PC-9 (cell line): ENCODE results near the gene MCUB. TPM values are rescaled to one million over a fixed set of nuclear protein-coding genes. Genes with fewer than 3 reads are reported as not detected.

Source experiments
- BruUV-seq: library from RNA; stranded (reverse); fragments of 400-500 nt; replicated peaks from 2 replicates; lab custom pipeline; 2021; lab: Mats Ljungman, UMichigan
- CTCF ChIA-PET: fragments of 300-600 bp; sonication (Branson Sonifier 250); formaldehyde crosslinking; loops from one replicate; lab custom pipeline; 2022; ENCODE audit warnings: antibody characterized with exemption; lab: Charles Lee
- POLR2A ChIA-PET: fragments of 300-600 bp; sonication (Branson Sonifier 250); formaldehyde crosslinking; loops from one replicate; lab custom pipeline; 2022; ENCODE audit warnings: antibody characterized with exemption; ENCODE audit not compliant: unreplicated experiment; lab: Charles Lee
- DNase-seq, 2 experiments: peaks; one replicate each; pipeline versions ENCODE4 v3.0.0 to v3.0.0-alpha.2; 2015 to 2022; ENCODE audit warnings: mixed read lengths in 1 of 2
- H2AFZ ChIP-seq: fragments of 200-600 bp; sonication (generic); 2 replicates; pipeline ENCODE4 v1.8.1; 2017; ENCODE audit warnings: antibody characterized with exemption
- H3F3A ChIP-seq: fragments of 200-600 bp; sonication (generic); 2 replicates; pipeline ENCODE4 v1.8.1; 2017; ENCODE audit warnings: antibody characterized with exemption, mild to moderate bottlenecking, low read depth; ENCODE audit not compliant: insufficient read depth
- H3K27ac ChIP-seq: fragments of 200-600 bp; sonication (generic); 2 replicates; pipeline ENCODE4 v1.6.1; 2016; ENCODE audit warnings: mixed run types
- H3K27me3 ChIP-seq: fragments of 200-600 bp; sonication (generic); 2 replicates; pipeline ENCODE4 v1.6.1; 2016; ENCODE audit warnings: low read depth, mixed run types; ENCODE audit not compliant: insufficient read depth
- H3K36me3 ChIP-seq: fragments of 200-600 bp; sonication (generic); 2 replicates; pipeline ENCODE4 v1.6.1; 2016; ENCODE audit warnings: low read depth, mixed run types
- H3K4me1 ChIP-seq: fragments of 200-600 bp; sonication (generic); replicated peaks from 2 replicates; pipeline ENCODE4 v1.6.1; 2016; ENCODE audit warnings: mixed run types; ENCODE audit not compliant: insufficient read depth
- H3K4me2 ChIP-seq: fragments of 200-600 bp; sonication (generic); 2 replicates; pipeline ENCODE4 v1.6.1; 2017; ENCODE audit warnings: mixed run types
- H3K4me3 ChIP-seq: fragments of 200-600 bp; sonication (generic); 2 replicates; pipeline ENCODE4 v1.6.1; 2016; ENCODE audit warnings: mixed run types
- H3K79me2 ChIP-seq: fragments of 200-600 bp; sonication (generic); 2 replicates; pipeline ENCODE4 v1.6.1; 2017; ENCODE audit warnings: low read depth, mixed run types
- H3K9me2 ChIP-seq: fragments of 200-600 bp; sonication (generic); 2 replicates; pipeline ENCODE4 v1.8.1; 2017; ENCODE audit warnings: mild to moderate bottlenecking; ENCODE audit not compliant: insufficient read depth
- H3K9me3 ChIP-seq: fragments of 200-600 bp; sonication (generic); 2 replicates; pipeline ENCODE4 v1.8.1; 2016; ENCODE audit warnings: low read depth; ENCODE audit not compliant: insufficient read depth
- H4K20me1 ChIP-seq: fragments of 200-600 bp; sonication (generic); 2 replicates; pipeline ENCODE4 v1.8.1; 2017; ENCODE audit not compliant: insufficient read depth
- EZH2 ChIP-seq: fragments of 200-600 bp; sonication (generic); IDR thresholded peaks from 2 replicates; pipeline ENCODE4 v1.8.0; 2017; ENCODE audit warnings: antibody characterized with exemption, low read depth
- intact Hi-C: fragments of 100-400 bp; cut with micrococcal nuclease; formaldehyde crosslinking; loops from one replicate; pipeline ENCODE4 v1.10.0; 2022; ENCODE audit not compliant: unreplicated experiment
- total RNA-seq: library from RNA; stranded (reverse); gene quantifications from 2 replicates; pipeline ENCODE4 v1.2.3, GENCODE V29; 2021
- TF ChIP-seq, protein P1 (sequence below): fragments of 200-600 bp; sonication (generic); conservative IDR thresholded peaks from 2 replicates; pipeline ENCODE4 v1.6.1; 2017; ENCODE audit warnings: mixed run types, antibody characterized with exemption, mild to moderate bottlenecking, moderate library complexity

The MCUB gene
- total RNA-seq, 1 experiment from 2014 or later = 15.4 TPM

DNA sequence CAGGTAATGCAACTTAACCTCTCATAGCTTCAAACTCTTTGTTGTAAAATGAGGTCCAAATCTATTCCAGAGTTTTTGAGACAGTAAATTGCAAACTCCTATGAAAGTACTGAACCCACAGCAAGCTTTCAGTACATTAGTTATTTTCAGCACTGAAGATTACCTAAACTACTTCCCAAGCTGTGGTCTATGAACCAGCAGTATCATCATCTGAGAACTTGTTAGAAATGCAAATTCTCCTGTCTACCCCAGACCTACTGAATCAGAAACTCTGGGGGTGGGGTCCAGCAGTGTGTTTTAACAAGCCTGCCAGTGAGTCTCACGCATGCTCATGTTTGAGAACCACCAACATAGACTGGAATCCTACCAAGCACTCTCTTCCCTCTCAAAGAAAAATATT, 148.9 kb downstream of the MCUB start:
- Histone ChIP-seq H3K4me3 (no peak overlapping the region), H3K36me3 (no peaks in the 10 kb centered on the region), H4K20me1 (no peaks in the 10 kb centered on the region), H3K79me2 (no peaks in the 10 kb centered on the region), H3F3A (peaks cover under 1% of the 10 kb centered on the region), H3K9me3 (no peaks in the 10 kb centered on the region), H3K4me1 (no peaks in the 10 kb centered on the region; the same call in 1 of the 2 replicates), H2AFZ (no peak overlapping the region), H3K27ac (no peak overlapping the region), H3K4me2 (no peak overlapping the region), H3K27me3 (no peaks in the 10 kb centered on the region), H3K9me2 (no peaks in the 10 kb centered on the region)
- no TSS peak for BruUV-seq
- ChIA-PET POLR2A (no interaction called here), CTCF (no interaction called here)
- intact Hi-C loops = loop anchor here (10.0 kb wide), 2 partner anchors 206 to 266 kb away; partner anchors contain the start of gene EGF
- no peak for TF ChIP-seq EZH2
- TF ChIP-seq, protein P1, sequence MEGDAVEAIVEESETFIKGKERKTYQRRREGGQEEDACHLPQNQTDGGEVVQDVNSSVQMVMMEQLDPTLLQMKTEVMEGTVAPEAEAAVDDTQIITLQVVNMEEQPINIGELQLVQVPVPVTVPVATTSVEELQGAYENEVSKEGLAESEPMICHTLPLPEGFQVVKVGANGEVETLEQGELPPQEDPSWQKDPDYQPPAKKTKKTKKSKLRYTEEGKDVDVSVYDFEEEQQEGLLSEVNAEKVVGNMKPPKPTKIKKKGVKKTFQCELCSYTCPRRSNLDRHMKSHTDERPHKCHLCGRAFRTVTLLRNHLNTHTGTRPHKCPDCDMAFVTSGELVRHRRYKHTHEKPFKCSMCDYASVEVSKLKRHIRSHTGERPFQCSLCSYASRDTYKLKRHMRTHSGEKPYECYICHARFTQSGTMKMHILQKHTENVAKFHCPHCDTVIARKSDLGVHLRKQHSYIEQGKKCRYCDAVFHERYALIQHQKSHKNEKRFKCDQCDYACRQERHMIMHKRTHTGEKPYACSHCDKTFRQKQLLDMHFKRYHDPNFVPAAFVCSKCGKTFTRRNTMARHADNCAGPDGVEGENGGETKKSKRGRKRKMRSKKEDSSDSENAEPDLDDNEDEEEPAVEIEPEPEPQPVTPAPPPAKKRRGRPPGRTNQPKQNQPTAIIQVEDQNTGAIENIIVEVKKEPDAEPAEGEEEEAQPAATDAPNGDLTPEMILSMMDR = no peak
- DNase-seq = no peak

- no peaks in the 10 kb centered on the region for H3K4me1 ChIP-seq
- no peaks in the 10 kb centered on the region for H3K79me2 ChIP-seq
- H3F3A ChIP-seq = no peaks in the 10 kb centered on the region
- POLR2A ChIA-PET = no interaction called here
- no peaks in the 10 kb centered on the region for H3K9me3 ChIP-seq
- no peaks in the 10 kb centered on the region for H4K20me1 ChIP-seq
- CTCF ChIA-PET = interaction anchor here (0.6 kb wide), 1 partner anchor 12 kb away, joined by 7 read pairs; no protein-coding TSS in a partner anchor
- H3K9me2 ChIP-seq = no peaks in the 10 kb centered on the region
- no peak for DNase-seq
- H3K27me3 ChIP-seq = no peaks in the 10 kb centered on the region
- H3K36me3 ChIP-seq = no peaks in the 10 kb centered on the region
- H2AFZ ChIP-seq = no peak overlapping the region
- no peak overlapping the region for H3K4me3 ChIP-seq
- no peak overlapping the region for H3K4me2 ChIP-seq
- no TSS peak for BruUV-seq
- TF ChIP-seq, protein P1 = no peak
- TF ChIP-seq EZH2 = no peak
- intact Hi-C loops = no loop called here
- no peak overlapping the region for H3K27ac ChIP-seq
Observed at GRCh38 chr4:109713500-109713899, 153.5 kb downstream of the MCUB start.

- H3K4me2 ChIP-seq = no peak overlapping the region
- H3K9me2 ChIP-seq = no peaks in the 10 kb centered on the region
- no peak overlapping the region for H3K4me3 ChIP-seq
- H3K9me3 ChIP-seq = no peaks in the 10 kb centered on the region
- H3K36me3 ChIP-seq = no peaks in the 10 kb centered on the region
- no peaks in the 10 kb centered on the region for H3K27me3 ChIP-seq
- TF ChIP-seq, protein P1 = no peak
- no peak for TF ChIP-seq EZH2
- BruUV-seq = no TSS peak
- H3F3A ChIP-seq = no peaks in the 10 kb centered on the region
- CTCF ChIA-PET = no interaction called here
- H3K27ac ChIP-seq = no peak overlapping the region
- DNase-seq = no peak
- POLR2A ChIA-PET = no interaction called here
- no peak overlapping the region for H2AFZ ChIP-seq
- no peaks in the 10 kb centered on the region for H3K4me1 ChIP-seq
- intact Hi-C loops = no loop called here
- peaks cover 26% of the 10 kb centered on the region for H3K79me2 ChIP-seq
- H4K20me1 ChIP-seq = no peaks in the 10 kb centered on the region
Observed at GRCh38 chr4:109718759-109719158, 158.7 kb downstream of the MCUB start.
